WTC11 (cell line): ENCODE measurements around the gene KRTAP10-6.

Experiments
- CTCF ChIP-seq: fragments of 200-600 bp; IDR thresholded peaks from 2 replicates; pipeline ENCODE4 v1.8.0; 2022; ENCODE audit warnings: antibody characterized with exemption
- NR1H2 ChIP-seq: sonication (generic); formaldehyde crosslinking; IDR thresholded peaks from 2 replicates; pipeline ENCODE4 v1.9.0; 2021; ENCODE audit warnings: mild to moderate bottlenecking, moderate library complexity, missing genetic modification reagents
- ZNF263 ChIP-seq: sonication (generic); formaldehyde crosslinking; IDR thresholded peaks from 2 replicates; pipeline ENCODE4 v1.8.1; 2022; ENCODE audit warnings: low read depth, mild to moderate bottlenecking, moderate library complexity, missing genetic modification reagents

GRCh38 chr21:44551340-44551961 is 40.9 kb downstream of the KRTAP10-6 start, which contains the start of gene KRTAP10-2:
- TF ChIP-seq NR1H2 (no peak), CTCF (no peak), ZNF263 (CRISPR knock-in tag) (no peak)
